ENCODE data around the gene FCGR2B.
"Not testable (repeated sequence)": the region's sequence is repeated elsewhere in the genome, so short reads cannot be mapped to it uniquely, and the experiment has no call there.

DNA sequence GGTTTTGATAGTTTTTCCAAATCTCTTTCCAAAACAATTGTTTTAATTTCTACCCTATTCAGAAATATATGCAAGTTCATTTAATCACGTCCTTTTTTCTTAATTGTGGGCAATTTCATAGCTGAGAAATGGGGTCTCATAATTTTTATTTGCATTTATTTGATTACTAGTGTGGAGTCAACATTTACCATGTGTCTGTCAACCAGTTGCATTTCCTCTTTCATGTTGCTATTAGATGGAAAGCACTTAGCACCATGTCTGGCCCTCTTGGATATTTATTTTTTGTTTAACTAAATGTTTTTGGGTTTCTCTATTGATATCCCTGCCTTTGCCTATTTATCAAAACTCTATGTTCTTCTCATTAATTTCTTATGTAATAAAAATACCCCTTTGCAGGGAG is 18.1 kb upstream of the FCGR2B start:
- TF ChIP-seq CTCF (IDR thresholded peaks at IDR 0.05; ENCODE audit: poor library complexity); EZH2phosphoT487 (IDR thresholded peaks at IDR 0.05; ENCODE audit: low read depth, severe bottlenecking, unreplicated experiment); EZH2 (IDR thresholded peaks at IDR 0.05; ENCODE audit: borderline replicate concordance): not testable (repeated sequence)

Measured in hepatocyte (in vitro differentiated cells).